Natural killer cell (primary cell): ENCODE measurements around the gene DEFB119. TPM values are rescaled to one million over a fixed set of nuclear protein-coding genes. Genes with fewer than 3 reads are reported as not detected.
"Not testable (repeated sequence)": the region's sequence is repeated elsewhere in the genome, so short reads cannot be mapped to it uniquely, and the experiment has no call there.

Experiments
- ATAC-seq, 3 donors: fragments of 150-1000 bp in 2 of 3; fragments of 200-7000 bp in 1 of 3; cut with Tn5 transposase; 1 replicate in 1 of 3; 2 replicates in 2 of 3; pipeline ENCODE4 v1.10.0; 2021; ENCODE audit warnings: mild to moderate bottlenecking in 2 of 3, moderate library complexity in 2 of 3
- DNase-seq, 2 donors: peaks; one replicate each; pipeline versions ENCODE4 v3.0.0 to v3.0.0-alpha.2; 2013 to 2021; ENCODE audit warnings: mixed read lengths in 1 of 2
- H3K27ac ChIP-seq: one replicate; pipeline ENCODE4 v1.5.1; 2013; ENCODE audit warnings: mild to moderate bottlenecking, low read length
- H3K27me3 ChIP-seq: one replicate; pipeline ENCODE4 v1.6.1; 2013; ENCODE audit warnings: low read length; ENCODE audit not compliant: control insufficient read depth, insufficient read depth
- H3K36me3 ChIP-seq: one replicate; pipeline ENCODE4 v1.6.1; 2013; ENCODE audit warnings: low read length; ENCODE audit not compliant: control insufficient read depth, insufficient read depth
- H3K4me1 ChIP-seq: one replicate; pipeline ENCODE4 v1.6.1; 2013; ENCODE audit warnings: low read length; ENCODE audit not compliant: control insufficient read depth, insufficient read depth
- H3K4me3 ChIP-seq: one replicate; pipeline ENCODE4 v1.5.1; 2013; ENCODE audit warnings: low read length
- H3K9me3 ChIP-seq: one replicate; pipeline ENCODE4 v1.6.1; 2013; ENCODE audit warnings: low read length; ENCODE audit not compliant: control insufficient read depth, insufficient read depth
- H3K27ac Mint-ChIP-seq, 2 donors: one replicate each; pipeline ENCODE4 v1.8.0; 2022; ENCODE audit warnings: mild to moderate bottlenecking in 2 of 2, mixed read lengths in 2 of 2, moderate library complexity in 1 of 2
- H3K27me3 Mint-ChIP-seq, 2 donors: one replicate each; pipeline ENCODE4 v1.8.0; 2022; ENCODE audit warnings: low read depth in 2 of 2, mixed read lengths in 2 of 2
- H3K36me3 Mint-ChIP-seq: one replicate; pipeline ENCODE4 v1.8.0; 2022; ENCODE audit warnings: mixed read lengths
- H3K4me1 Mint-ChIP-seq, 2 donors: one replicate each; pipeline ENCODE4 v1.8.0; 2022; ENCODE audit warnings: mixed read lengths in 2 of 2
- H3K4me3 Mint-ChIP-seq: one replicate; pipeline ENCODE4 v1.8.0; 2022; ENCODE audit warnings: mild to moderate bottlenecking, moderate library complexity, mixed read lengths
- H3K9me3 Mint-ChIP-seq, 2 donors: one replicate each; pipeline ENCODE4 v1.8.0; 2022; ENCODE audit warnings: mixed read lengths in 2 of 2
- CTCF ChIP-seq: fragments of 200-600 bp; IDR thresholded peaks from one replicate; pipeline ENCODE4 v1.8.0; 2022; ENCODE audit warnings: antibody characterized with exemption
- WGBS: methylation state at CpG from one replicate; pipeline ENCODE4 v1.1.7; 2013; ENCODE audit warnings: missing lambda C conversion rate; ENCODE audit not compliant: insufficient coverage; 5-methylcytosine and 5-hydroxymethylcytosine counted together
- intact Hi-C: fragments of 100-400 bp; cut with micrococcal nuclease; formaldehyde crosslinking; loops from one replicate; pipeline ENCODE4 v1.14.2; 2022
- total RNA-seq, 4 donors: library from RNA; stranded (reverse); fragments of 120-200 nt in 1 of 4; gene quantifications; one replicate each; pipeline versions ENCODE4 v1.2.3 to v1.2.4, GENCODE V29; 2013 to 2022

Gene DEFB119
- total RNA-seq = not detected
- not detected for total RNA-seq (2013)

GRCh38 chr20:31390490-31390889, at the start of gene DEFB119:
DEFB119 (minus strand) TSS chr20:31390590; CDS start chr20:31390483, 107 bp downstream.
- no peaks in the 10 kb centered on the region for H3K36me3 ChIP-seq
- intact Hi-C loops = no loop called here
- DNase-seq (no peak), ATAC-seq (no peak)
- no peaks in the 10 kb centered on the region for H3K27me3 ChIP-seq
- H3K4me3 Mint-ChIP-seq = no peak within 1 kb of the TSS
- no peak within 1 kb of the TSS for H3K4me3 ChIP-seq
- no peaks in the 10 kb centered on the region for H3K36me3 Mint-ChIP-seq
- no peak within 1 kb of the TSS for H3K27ac ChIP-seq
- H3K9me3 ChIP-seq = no peaks in the 10 kb centered on the region
- no peaks in the 10 kb centered on the region for H3K4me1 ChIP-seq
- no peak within 1 kb of the TSS for H3K27ac Mint-ChIP-seq
- no peaks in the 10 kb centered on the region for H3K4me1 Mint-ChIP-seq
- H3K27me3 Mint-ChIP-seq = peaks cover 0 to 6% of the 10 kb centered on the region in 2 donors
- no peak for TF ChIP-seq CTCF
- WGBS = 48% methylated on average over 1 of the region's 1 CpG
- H3K9me3 Mint-ChIP-seq = no peaks in the 10 kb centered on the region

- TF ChIP-seq CTCF = no peak
- intact Hi-C loops = no loop called here
- H3K9me3 Mint-ChIP-seq = no peaks in the 10 kb centered on the region
Observed at GRCh38 chr20:31430568-31431115, 40.3 kb upstream of the DEFB119 start.

GRCh38 chr20:31427576-31427975, 37.2 kb upstream of the DEFB119 start:
- H3K27ac ChIP-seq, H3K36me3 ChIP-seq, H3K9me3 ChIP-seq, intact Hi-C loops, H3K27ac Mint-ChIP-seq, H3K9me3 Mint-ChIP-seq, H3K4me3 Mint-ChIP-seq, H3K36me3 Mint-ChIP-seq, H3K4me3 ChIP-seq, ATAC-seq, DNase-seq, H3K27me3 ChIP-seq, H3K4me1 ChIP-seq, H3K4me1 Mint-ChIP-seq: not testable (repeated sequence)
- peaks cover 9 to 11% of the 10 kb centered on the region in 2 donors for H3K27me3 Mint-ChIP-seq
- 98% methylated on average over 23 of the region's 31 CpGs for WGBS

More at GRCh38 chr20:31430568-31431115, 40.3 kb upstream of the DEFB119 start:
- no peaks in the 10 kb centered on the region for H3K36me3 ChIP-seq
- H3K4me3 ChIP-seq = no peak overlapping the region
- DNase-seq = no peak
- Mint-ChIP-seq H3K4me3 (no peak overlapping the region), H3K27me3 (peaks cover 5 to 11% of the 10 kb centered on the region in 2 donors), H3K4me1 (no peaks in the 10 kb centered on the region), H3K27ac (no peak overlapping the region), H3K36me3 (no peaks in the 10 kb centered on the region)
- H3K27me3 ChIP-seq = peaks cover 2% of the 10 kb centered on the region
- H3K4me1 ChIP-seq = no peaks in the 10 kb centered on the region
- no peak overlapping the region for H3K27ac ChIP-seq
- no peak for ATAC-seq
- H3K9me3 ChIP-seq = no peaks in the 10 kb centered on the region
- WGBS = 63% methylated on average over 4 of the region's 4 CpGs

GRCh38 chr20:31426891-31427551, 36.6 kb upstream of the DEFB119 start:
- H3K9me3 Mint-ChIP-seq, H3K9me3 ChIP-seq, H3K27ac ChIP-seq, ATAC-seq, intact Hi-C loops, H3K4me1 Mint-ChIP-seq, H3K36me3 ChIP-seq, H3K4me3 Mint-ChIP-seq, H3K4me1 ChIP-seq, DNase-seq, H3K4me3 ChIP-seq, H3K27me3 ChIP-seq, H3K27ac Mint-ChIP-seq, H3K36me3 Mint-ChIP-seq: not testable (repeated sequence)
- 89% methylated on average over 20 of the region's 48 CpGs for WGBS
- peaks cover 9 to 11% of the 10 kb centered on the region in 2 donors for H3K27me3 Mint-ChIP-seq
